GM18868 (cell line): Measurements from ENCODE around the gene STRA8.

Experiments used
- ATAC-seq: cut with Tn5 transposase; IDR thresholded peaks from one replicate; pipeline ENCODE4 v1.9.1; 2021; ENCODE audit warnings: mild to moderate bottlenecking, moderate library complexity; ENCODE audit not compliant: unreplicated experiment

The STRA8 gene

GRCh38 chr7:135263321-135263970, 29.8 kb downstream of the STRA8 start:
- ATAC-seq: no peak

GRCh38 chr7:135265637-135266036, 32.0 kb downstream of the STRA8 start:
- no peak for ATAC-seq

DNA sequence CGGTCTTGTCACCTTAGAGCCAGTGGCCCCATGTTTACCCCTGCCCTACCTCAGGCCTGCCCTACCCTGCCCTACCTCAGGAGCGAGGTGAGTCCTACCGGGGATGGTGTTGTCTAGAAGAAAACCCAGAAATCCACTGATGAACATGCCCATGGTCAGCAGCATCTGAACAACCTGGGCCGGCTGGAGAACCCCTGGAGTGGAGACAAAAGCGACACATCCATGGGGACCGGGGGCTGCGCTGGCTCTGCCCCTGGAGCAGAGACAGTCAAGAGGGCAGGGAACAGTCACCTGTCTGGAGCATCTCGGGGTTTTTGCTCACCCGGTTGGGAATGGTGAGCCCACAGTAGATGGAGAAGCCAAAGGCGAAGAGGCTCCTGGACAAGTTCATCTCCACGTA, 36.3 kb downstream of the STRA8 start:
- ATAC-seq: no peak

- ATAC-seq: no peak
Observed at GRCh38 chr7:135270577-135271254, 37.1 kb downstream of the STRA8 start.

DNA sequence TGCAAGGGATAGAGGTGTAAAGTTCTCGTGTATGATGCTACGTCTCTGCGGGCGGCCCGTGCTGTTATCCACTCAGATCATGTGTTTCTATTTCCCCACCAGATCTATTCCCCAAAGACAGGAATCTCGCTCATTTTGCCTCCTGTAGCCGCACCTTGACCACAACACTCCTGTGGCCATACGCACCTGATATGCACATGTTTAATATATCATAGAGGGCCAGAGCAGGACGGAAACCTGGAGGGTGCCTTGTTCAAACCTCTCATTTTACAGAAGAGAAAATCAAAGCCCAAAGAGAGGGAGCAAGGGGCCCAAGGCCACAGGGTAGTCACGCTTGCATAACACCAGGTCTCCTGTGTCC, 37.6 kb downstream of the STRA8 start:
- no peak for ATAC-seq

DNA sequence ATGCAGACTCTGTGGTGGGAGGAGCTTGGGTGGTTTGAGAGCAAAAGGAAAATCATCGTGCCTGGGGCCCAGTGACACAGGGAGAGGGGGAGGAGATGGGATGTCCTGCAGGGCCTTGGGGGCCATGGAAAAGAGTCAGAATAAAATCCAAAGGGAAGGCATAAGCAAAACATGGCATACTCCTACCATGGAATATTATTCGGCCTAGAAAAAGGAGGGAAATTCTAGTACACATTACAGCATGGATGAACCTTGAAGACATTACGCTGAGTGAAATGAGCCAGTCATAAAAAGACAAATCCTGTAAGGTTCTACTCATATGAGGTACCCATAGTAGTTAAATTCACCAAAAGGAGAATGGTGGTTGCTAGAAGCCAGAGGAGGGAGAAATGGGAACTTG, 38.7 kb downstream of the STRA8 start:
- no peak for ATAC-seq

GRCh38 chr7:135273581-135273980, 39.9 kb downstream of the STRA8 start:
- ATAC-seq: no peak

GRCh38 chr7:135274495-135275268, 41.0 kb downstream of the STRA8 start:
- peak; percentile 87 for ATAC-seq

- ATAC-seq: no peak
Observed at GRCh38 chr7:135275971-135276580, 42.4 kb downstream of the STRA8 start.

GRCh38 chr7:135277161-135277560, 43.5 kb downstream of the STRA8 start:
- no peak for ATAC-seq

DNA sequence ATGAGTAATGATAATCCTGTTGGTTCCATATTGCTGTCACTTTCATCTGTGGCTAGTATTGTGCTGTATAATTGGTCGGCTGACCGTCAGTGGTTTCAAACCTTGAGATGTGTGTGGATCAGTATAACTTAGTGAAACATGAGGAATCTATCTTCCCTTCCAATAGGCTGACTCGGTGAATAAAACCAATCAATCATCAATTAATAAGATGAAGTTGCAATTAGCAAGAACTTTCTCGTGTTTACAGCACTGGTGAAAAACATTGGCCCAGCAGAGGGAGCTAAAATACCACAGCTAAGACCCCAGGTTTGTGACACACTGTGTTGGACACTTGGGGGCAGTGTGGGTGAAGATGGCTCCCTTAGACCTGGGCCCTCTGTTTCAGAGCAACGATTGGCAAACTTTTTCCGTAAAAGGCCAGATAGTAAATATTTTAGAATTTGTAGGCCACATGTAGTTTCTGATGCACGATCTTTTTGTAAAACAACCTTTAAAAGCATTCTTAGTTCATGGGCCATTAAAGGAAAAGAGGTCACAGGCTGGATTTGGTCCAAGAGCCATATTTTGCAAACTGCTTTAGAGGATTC, 47.8 kb downstream of the STRA8 start:
- peak; percentile 98 for ATAC-seq

GRCh38 chr7:135282561-135283254, 49.1 kb downstream of the STRA8 start:
- ATAC-seq: no peak

DNA sequence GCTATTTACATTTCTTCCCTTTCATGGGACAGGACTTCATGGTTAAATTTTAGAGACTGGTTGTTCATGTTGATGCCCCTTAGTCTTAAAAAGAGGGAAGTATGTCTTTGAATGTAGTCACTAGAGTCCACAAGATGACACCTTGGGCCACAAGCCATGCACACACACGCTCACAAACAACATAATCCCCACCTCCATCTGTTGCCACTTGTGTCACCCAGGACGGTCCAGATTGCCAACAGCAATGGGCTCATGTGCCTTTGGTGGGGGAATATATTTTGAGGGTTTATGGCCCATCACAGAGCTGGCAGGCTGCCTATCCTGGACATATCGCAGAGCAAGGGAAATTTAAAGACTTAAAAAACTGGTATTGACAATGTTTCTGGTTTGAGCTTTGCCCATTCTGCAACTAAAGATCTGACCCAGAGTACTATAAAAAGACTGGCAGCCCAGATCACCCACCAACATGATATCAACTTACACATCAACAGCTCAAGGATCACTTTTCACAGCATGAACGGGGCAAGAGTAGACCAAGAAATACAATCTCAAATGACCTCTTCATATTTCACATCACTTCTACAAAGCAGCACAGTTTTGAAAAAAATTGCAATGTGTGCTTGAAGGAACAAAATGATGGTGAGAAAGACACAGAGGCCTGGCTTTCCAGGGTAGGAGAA, 50.5 kb downstream of the STRA8 start:
- no peak for ATAC-seq

DNA sequence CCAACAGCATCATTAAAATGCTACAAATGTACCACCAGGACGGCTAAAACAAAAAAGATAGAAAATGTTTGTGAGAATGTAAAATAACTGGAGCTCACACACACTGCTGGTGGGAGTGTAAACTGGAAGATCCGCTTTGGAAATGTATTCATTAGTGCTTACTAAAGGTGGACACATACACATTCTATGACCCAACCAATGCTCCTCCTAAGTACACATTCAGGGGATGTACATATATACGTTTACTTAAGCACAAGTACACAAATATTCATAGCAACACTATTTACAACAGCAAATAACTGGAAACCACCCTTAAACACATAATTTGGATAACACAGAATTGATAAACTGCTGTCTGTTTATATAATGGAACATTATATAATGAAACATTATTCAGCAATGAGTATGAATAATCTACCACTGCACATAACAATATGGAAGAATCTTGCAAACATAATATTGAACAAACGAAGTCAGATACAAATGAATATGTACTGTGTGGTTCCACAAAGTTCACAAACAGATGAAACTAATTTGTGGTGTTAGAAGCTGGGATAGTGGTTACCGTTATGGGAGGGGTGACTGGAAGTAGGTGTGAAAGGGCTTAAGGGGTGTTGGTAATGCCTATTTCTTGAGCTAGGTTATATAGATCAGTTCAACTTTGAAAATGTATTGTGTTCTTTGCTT, 52.1 kb downstream of the STRA8 start:
- no peak for ATAC-seq

- no peak for ATAC-seq
Observed at GRCh38 chr7:135286876-135287275, 53.2 kb downstream of the STRA8 start.

- ATAC-seq: no peak
Observed at GRCh38 chr7:135290594-135290993, 57.0 kb downstream of the STRA8 start.

GRCh38 chr7:135291809-135292253, 58.2 kb downstream of the STRA8 start:
- no peak for ATAC-seq

DNA sequence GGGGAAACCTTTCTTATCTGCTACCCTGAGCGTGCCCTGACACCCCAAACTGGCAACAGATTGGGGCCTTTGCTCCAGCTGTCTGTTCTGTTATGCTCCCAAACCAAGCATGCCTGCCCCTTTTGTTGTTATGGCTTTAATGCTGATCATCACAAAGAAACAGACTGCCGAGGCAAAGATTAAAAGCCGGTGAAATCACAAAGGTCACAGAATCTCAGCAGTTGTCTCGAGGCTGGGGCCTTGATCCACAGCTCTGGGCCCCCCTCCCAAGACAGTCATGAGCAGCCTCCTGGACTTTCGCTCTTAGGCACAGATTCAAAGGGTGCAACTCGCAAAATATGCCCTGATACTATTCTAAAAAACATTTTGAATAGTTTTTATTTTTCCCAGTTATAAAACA, 65.6 kb downstream of the STRA8 start:
- ATAC-seq: no peak
